Measurements from ENCODE around the gene DUSP10.

The DUSP10 gene

GRCh38 chr1:221664253-221664652 is 77.6 kb downstream of the DUSP10 start:
- H3K27me3 ChIP-seq (ENCODE audit: insufficient read depth, poor library complexity, severe bottlenecking), result no peaks in the 10 kb centered on the region
- H3K4me3 ChIP-seq (replicated peaks; ENCODE audit: insufficient read depth, low read length), result no peak overlapping the region
- TF ChIP-seq GABPA (IDR thresholded peaks at IDR 0.05; ENCODE audit: low read depth) (no peak), SPI1 (IDR thresholded peaks at IDR 0.05; ENCODE audit: borderline replicate concordance, low read depth) (no peak), CTCF (IDR thresholded peaks at IDR 0.05; ENCODE audit: insufficient read depth, low read length) (no peak), POLR2AphosphoS5 (IDR thresholded peaks at IDR 0.05; ENCODE audit: low read depth) (no peak), REST (IDR thresholded peaks at IDR 0.05; ENCODE audit: insufficient replicate concordance, low read depth) (no peak)
- DNase-seq (ENCODE audit: low read depth in 1 of 2, low spot score in 1 of 2), result no peak
- no peak overlapping the region for H3K27ac ChIP-seq (replicated peaks)

GRCh38 chr1:221663321-221663720 is 78.6 kb downstream of the DUSP10 start:
- Histone ChIP-seq H3K4me3 (replicated peaks; ENCODE audit: insufficient read depth, low read length) (no peak overlapping the region), H3K27me3 (ENCODE audit: insufficient read depth, poor library complexity, severe bottlenecking) (no peaks in the 10 kb centered on the region), H3K27ac (replicated peaks) (no peak overlapping the region)
- DNase-seq (ENCODE audit: low read depth in 1 of 2, low spot score in 1 of 2), result no peak
- TF ChIP-seq GABPA (IDR thresholded peaks at IDR 0.05; ENCODE audit: low read depth) (no peak), SPI1 (IDR thresholded peaks at IDR 0.05; ENCODE audit: borderline replicate concordance, low read depth) (no peak)

- Histone ChIP-seq H3K27ac (replicated peaks) (no peak overlapping the region), H3K4me3 (replicated peaks; ENCODE audit: insufficient read depth, low read length) (no peak overlapping the region), H3K27me3 (ENCODE audit: insufficient read depth, poor library complexity, severe bottlenecking) (no peaks in the 10 kb centered on the region)
- TF ChIP-seq POLR2AphosphoS5 (IDR thresholded peaks at IDR 0.05; ENCODE audit: low read depth), result no peak
- no peak for DNase-seq (ENCODE audit: low read depth in 1 of 2, low spot score in 1 of 2)
These were observed 86.1 kb downstream of the DUSP10 start for GRCh38 chr1:221655766-221656305.

Measured in HL-60 (cell line).